Stimulated activated CD8-positive, alpha-beta memory T cell treated with anti-CD3 and anti-CD28 coated beads, Interleukin-4, amount 100 ng/mL, for 1 hour (primary cell): Measurements from ENCODE around the gene NFATC2.
"Not testable (repeated sequence)": the region's sequence is repeated elsewhere in the genome, so short reads cannot be mapped to it uniquely, and the experiment has no call there.

Experiments used
- DNase-seq, 2 donors: peaks; one replicate each; pipeline ENCODE4 v3.0.0-alpha.2; 2020; ENCODE audit warnings: low read depth in 2 of 2, low spot score in 1 of 2

The NFATC2 gene

GRCh38 chr20:51495921-51496545 is 46.5 kb downstream of the NFATC2 start:
- no peak for DNase-seq

- no peak for DNase-seq
Measured at GRCh38 chr20:51495291-51495690, 47.2 kb downstream of the NFATC2 start.

GRCh38 chr20:51494241-51495110 is 48.0 kb downstream of the NFATC2 start:
- no peak for DNase-seq

- no peak for DNase-seq
Measured at GRCh38 chr20:51493346-51493791, 49.1 kb downstream of the NFATC2 start.

- DNase-seq, result no peak
Measured at GRCh38 chr20:51492167-51493092, 50.1 kb downstream of the NFATC2 start.

- DNase-seq, result no peak
Measured at GRCh38 chr20:51491393-51491792, 51.1 kb downstream of the NFATC2 start.

GRCh38 chr20:51490635-51491034 is 51.9 kb downstream of the NFATC2 start:
- DNase-seq, result no peak

GRCh38 chr20:51489611-51490010 is 52.9 kb downstream of the NFATC2 start:
- no peak for DNase-seq

- DNase-seq, result no peak
Measured at GRCh38 chr20:51488331-51488730, 54.2 kb downstream of the NFATC2 start.

- DNase-seq, result no peak
Measured at GRCh38 chr20:51487565-51488268, 54.8 kb downstream of the NFATC2 start.

GRCh38 chr20:51487076-51487475 is 55.4 kb downstream of the NFATC2 start:
- no peak for DNase-seq

GRCh38 chr20:51486197-51487005 is 56.1 kb downstream of the NFATC2 start:
- DNase-seq, result no peak

- no peak for DNase-seq
Measured at GRCh38 chr20:51484831-51485230, 57.7 kb downstream of the NFATC2 start.

GRCh38 chr20:51484141-51484815 is 58.2 kb downstream of the NFATC2 start:
- DNase-seq, result no peak

- DNase-seq, result no peak
Measured at GRCh38 chr20:51482836-51483473, 59.6 kb downstream of the NFATC2 start.

GRCh38 chr20:51481341-51481914 is 61.1 kb downstream of the NFATC2 start:
- no peak for DNase-seq

GRCh38 chr20:51480507-51481270 is 61.8 kb downstream of the NFATC2 start:
- DNase-seq, result no peak

GRCh38 chr20:51476106-51476505 is 66.4 kb downstream of the NFATC2 start:
- not testable (repeated sequence) for DNase-seq
